CD4-positive, alpha-beta T cell treated with Interleukin-17A for 1 hour (primary cell): Measurements from ENCODE around the gene CACUL1.

Experiments used
- DNase-seq: peaks from one replicate; pipeline ENCODE4 v3.0.0-alpha.2; 2020

Gene CACUL1

DNA sequence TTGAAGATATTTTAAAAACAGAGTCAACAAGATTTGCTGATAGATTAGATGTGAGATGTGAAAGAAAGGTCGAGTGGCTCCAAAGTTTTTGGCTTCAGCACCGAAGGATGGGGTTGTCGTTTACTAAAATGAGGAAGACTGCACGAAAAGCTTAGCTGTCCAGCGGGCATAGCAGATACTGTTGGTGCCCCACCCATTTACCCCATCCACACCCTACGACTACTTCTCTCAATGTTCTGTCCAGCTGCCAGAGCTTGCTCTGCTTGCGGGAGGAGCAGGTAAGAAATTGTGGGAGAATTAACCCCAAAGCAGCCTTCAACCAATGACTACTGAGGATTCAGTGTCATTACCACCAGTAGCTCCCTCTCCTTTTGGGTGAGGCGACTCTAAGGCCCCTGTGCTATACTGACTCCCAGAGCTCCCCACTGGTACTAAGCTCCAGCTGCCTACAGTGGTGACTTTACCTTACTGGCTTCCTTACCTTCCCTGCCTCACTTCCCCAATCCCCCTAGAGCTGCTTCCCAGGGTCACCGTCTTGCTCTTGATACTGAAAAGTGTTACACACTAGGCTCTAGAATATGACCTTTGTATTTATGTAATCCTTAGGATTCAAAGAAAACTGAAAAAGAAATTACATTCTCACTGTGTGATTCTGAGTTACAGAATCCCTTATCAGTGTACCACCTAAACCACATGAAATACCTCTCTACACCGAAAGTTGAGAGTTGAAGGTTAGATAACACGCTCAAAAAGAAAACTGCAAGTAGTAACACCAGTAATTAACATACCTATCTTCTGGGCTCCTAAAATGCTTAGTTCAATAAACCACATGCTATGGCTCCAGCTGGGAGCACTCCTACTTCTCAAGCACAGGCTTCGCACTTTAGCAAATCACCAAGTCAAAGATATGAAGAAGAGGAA is 22.3 kb downstream of the CACUL1 start:
- DNase-seq, result peak; percentile 39

DNA sequence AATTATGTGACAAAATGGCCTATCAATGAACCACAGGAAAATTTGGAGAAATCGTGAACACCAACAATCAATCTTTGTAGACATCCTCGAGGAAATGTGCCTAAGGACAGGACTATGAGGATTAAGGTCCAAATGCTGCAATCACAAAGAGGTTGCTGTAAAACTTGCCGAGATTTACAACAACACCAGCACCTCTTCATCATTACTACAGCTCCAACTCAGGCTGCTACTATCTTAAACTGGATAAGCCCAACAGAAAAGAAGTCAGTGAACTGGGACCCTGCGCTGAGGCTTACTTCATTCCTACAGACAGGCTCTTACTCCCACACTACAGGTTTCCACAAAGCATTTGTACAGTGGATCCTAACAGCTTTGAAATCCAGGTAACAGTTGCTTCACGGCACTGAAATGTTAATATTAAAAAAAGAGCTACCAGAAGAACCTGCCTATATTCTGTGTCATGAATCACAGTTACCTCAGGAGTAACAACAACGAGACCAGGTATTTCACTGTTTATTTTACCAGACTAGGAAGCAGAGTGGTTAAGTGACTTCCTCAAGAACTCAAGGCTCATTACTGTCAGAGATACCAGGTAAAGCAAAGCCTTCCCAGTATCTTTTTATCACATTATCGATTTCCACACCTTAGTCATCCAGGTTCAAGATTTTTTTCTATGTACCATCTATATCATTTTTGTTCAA is 23.9 kb downstream of the CACUL1 start:
- DNase-seq, result peak; percentile 8

GRCh38 chr10:118729641-118730258 is 25.0 kb downstream of the CACUL1 start:
- DNase-seq, result peak; percentile 45

- no peak for DNase-seq
Measured at GRCh38 chr10:118729200-118729599, 25.6 kb downstream of the CACUL1 start.

DNA sequence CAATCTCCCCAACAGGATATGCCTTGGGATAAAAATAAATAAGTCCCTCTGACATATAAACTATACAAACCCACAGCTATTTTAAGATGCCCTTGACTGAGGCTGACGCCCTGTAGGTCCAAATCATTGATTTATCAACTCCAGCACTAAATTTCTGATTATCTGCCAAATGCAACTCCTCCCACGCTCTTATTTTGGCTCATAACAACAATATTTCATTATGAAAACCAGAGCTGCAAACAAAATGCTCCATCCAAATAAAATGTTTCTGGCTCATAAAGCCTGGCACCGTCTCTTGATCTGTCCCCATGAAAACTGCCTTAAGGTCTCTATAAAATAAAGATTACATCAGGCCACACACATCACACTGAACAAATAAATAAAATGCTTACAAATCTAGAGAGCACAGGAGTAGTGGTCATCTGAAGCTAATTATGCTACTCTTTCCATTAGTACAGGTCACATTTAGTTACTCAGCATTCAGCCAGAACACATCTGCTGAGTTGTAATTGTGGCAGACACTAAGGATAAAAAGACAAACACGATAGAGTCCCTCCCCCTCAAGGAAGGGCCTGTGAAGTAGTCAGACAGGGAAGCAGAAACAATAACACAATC is 28.8 kb downstream of the CACUL1 start:
- DNase-seq, result no peak

DNA sequence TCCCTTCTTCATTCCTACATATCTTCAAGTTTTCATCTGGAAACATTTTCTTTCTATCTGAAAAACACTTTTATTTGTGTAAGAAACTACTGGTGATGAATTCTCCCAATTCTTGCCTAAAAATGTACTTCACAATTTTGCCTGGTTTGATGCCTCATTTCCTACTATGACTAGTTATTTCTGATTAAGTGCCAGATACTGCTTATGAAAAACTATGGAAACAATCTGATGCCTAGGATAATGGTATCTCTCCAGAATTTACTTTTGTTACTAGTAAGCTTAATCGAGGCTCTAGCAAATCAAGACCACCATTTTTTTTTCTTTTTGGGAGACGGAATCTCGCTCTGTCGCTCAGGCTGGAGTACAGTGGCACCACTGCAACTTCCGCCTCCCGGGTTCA is 31.3 kb downstream of the CACUL1 start:
- no peak for DNase-seq

DNA sequence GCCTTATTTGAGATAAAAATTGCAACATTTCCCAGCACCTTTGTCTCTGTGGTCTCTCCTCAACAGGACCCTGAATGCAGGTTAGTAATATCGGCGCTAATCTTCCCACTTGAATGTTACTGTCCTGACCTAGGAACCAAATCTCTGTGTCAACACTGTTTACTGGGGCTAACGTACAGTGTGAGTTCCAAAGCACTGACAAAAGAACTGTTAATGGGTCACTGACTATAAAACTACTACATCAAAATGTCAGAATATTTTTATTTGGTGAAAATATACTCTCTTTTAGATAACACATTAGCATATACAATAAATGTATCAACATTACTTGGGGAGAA is 33.3 kb downstream of the CACUL1 start:
- no peak for DNase-seq

DNA sequence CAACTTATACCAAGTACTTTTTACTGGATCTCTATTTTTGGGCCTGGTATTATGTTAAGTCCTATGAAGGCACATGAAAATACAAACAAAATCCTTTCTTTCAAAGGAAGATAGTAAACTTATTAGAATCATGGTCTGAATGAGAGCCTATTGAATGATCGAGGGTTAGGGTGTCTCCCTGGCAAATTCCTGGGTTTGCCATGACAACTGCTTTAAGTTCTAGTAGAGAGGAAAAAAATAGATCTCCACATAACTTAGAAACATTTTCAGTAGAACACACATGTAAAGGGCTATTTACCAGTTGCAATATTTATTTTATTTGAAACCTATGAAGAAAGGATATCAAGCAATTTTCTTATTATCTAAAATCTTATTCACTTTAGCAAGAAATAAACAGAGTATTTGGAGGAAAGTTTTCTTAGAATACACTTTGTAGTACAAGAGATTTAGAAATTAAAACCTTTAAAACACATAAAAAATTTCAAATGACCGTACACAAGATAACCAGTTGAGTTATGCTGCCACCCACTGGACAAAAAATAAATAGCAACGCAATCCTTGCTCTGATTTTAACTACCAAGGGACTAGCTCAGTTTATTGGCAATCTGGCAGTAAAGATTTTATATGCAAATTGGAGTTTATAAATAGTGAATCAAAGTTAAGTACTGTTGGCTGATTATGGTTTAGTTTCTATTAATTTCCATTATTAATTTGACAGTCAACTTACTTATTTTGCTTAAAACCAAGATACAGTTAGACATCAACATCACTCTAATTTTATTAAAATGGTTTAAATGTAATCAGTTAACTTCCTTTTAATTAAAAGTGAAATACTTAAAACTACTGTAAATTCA is 33.9 kb downstream of the CACUL1 start:
- peak; percentile 79 for DNase-seq

DNA sequence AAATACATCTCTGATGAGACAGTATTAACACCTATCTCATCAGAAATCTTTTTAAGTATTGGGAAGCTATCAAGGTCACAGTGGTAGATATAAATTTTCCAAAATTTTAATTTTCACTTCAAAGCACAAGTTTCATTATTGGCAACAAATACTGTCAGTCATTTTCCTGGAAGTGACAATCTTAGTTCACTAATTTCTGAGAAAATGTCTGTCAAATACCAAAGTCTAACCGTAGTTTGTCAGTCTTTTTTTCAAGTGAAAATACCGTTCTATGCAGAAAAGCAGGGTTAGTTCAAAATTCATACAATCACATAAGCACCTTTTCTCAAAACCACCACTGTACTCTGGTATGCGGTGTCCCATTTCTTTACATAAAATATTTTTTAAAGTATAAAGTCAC is 40.4 kb downstream of the CACUL1 start:
- no peak for DNase-seq

DNA sequence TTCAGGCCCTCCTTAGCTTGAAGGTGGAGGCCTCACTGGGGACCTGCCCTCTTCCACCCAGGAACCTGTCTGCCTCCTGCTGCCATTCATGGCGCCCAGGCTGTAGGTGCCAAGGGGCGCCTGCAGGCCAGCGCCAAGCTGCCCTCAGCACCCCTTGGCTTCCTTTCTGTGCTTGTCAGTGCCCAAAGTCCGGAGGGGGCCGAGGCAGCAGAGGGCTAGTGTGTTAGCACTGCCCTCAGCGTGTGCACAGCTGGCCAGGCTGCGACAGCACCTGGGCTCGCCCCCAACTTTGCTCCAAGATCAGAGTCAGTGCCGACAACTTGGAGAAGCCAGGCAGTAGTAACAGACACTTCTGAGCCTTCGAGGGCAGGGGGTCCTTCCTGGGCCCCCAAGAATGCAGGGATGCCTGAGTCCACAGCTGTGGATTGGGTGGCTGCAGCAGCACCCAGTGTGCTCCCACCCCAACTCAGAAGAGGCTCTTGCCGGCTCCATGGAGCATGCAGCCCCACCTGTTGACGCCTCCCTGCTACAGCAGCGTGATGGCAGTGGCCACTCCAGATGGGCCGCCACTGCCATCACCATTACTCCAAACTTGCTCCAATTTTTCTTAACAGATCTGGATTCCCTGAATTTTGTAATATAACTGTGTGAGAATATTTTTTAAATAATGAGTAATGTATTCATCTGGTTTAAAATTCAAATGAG is 41.7 kb downstream of the CACUL1 start:
- no peak for DNase-seq

GRCh38 chr10:118712080-118712479 is 42.7 kb downstream of the CACUL1 start:
- no peak for DNase-seq

GRCh38 chr10:118710487-118710886 is 44.3 kb downstream of the CACUL1 start:
- DNase-seq, result no peak

DNA sequence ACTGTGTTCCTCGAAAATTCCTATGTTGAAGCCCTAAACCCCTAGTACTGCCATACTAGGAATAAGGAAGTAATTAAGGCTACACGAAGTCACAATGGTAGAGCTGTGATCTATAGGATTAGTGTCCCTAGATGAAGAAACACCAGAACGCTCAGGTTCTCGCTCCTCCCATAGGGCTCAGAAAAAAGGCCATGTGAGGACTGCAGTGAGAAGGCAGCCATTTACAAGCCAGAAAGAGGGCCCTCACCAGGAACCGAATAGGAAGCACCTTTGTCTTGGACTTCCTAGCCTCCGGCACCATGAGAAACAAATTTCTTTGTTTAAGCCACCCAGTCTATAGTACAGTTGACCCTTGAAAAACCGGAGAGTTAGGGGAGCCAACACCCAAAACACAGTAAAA is 46.2 kb downstream of the CACUL1 start:
- no peak for DNase-seq

DNA sequence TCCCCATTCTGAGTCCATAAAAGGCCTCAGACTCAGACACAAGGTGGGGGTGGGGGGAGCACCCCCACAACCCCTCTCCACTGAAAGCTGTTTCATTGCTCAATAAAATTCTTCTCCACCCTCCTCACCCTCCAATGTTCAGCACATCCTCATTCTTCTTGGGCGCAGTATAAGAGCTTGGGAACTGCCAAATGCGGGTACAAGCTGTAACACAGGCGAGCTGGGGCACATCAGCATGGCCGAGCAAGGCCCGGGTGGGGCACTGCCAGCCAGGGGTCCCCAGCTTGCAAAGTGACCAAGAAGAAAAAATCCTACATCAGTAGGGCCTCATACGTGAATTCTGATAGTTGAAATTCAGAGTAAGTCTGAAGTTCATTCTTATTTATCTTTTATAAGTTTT is 50.1 kb downstream of the CACUL1 start:
- DNase-seq, result no peak

GRCh38 chr10:118701529-118702323 is 53.0 kb downstream of the CACUL1 start:
- DNase-seq, result no peak

GRCh38 chr10:118698421-118698820 is 56.3 kb downstream of the CACUL1 start:
- peak; percentile 85 for DNase-seq

GRCh38 chr10:118694848-118695247 is 59.9 kb downstream of the CACUL1 start:
- DNase-seq, result no peak

DNA sequence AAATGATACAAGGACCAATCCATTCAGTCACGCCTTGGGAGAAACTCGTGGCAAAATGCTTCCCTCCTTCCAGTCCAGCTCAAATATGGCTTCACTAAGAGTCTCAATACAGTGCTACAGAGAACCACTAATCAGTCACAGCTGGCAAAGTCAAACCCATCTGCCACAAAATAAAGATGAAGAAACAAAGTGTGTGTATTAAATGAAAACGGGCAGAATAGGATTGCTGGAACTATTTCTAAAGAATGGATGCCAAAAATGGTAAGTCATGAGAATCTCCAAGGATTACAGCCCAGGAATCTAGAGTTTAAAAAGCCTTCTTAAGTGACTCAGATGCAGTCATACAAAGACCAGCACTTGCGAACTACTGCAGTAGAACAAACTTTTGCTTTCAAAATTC is 61.9 kb downstream of the CACUL1 start:
- no peak for DNase-seq

DNA sequence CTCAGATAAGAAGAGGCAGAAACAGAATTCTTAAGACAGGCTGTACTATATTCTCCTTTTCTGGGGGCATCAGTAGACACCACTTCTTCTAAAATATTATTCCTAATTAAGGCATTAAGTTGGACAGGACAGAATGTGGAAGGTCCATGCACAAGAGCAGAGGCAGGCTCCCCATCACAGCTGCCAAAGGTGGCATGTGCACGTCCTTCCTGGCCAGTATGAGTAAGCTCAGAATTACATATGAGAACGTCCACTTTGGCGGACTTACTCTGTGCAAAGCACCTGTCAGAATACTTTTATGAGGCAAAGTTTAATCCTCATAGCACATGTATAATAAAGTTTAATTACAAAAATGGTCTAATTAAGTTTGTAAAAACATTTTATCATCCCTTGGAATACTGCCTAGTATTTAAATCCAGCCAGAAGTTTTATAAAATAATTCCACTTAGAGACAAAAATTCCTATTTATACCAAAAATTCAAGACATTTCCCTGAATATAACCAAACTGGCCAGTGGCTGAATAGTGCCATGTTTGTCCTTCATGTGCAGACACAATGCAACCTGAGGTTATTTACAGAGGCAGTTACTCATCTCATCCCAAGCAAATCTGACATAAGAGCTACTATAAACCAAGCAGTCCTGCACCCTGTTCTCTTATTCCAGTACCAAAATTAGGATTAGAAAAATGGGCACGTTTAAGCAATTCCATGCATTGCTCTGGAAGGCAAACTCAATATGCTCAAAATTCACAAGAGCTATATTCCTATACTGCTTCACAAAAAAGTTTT is 65.5 kb downstream of the CACUL1 start:
- DNase-seq, result no peak

- DNase-seq, result no peak
Measured at GRCh38 chr10:118687472-118687871, 67.3 kb downstream of the CACUL1 start.
